Lower lobe of right lung (tissue), 2 donors: ENCODE results near the gene RSPH1. TPM values are rescaled to one million over a fixed set of nuclear protein-coding genes. Genes with fewer than 3 reads are reported as not detected.

Source experiments
- ATAC-seq, 2 donors: fragments of 200-7000 bp; cut with Tn5 transposase; one replicate each; pipeline ENCODE4 v1.9.1; 2020 to 2022; ENCODE audit warnings: mild to moderate bottlenecking in 2 of 2, moderate library complexity in 2 of 2
- DNase-seq: peaks from one replicate; pipeline ENCODE4 v3.0.0-alpha.2; 2020
- H3K27ac ChIP-seq: fragments of 200-600 bp; one replicate; pipeline ENCODE4 v1.8.0; 2022
- H3K27me3 ChIP-seq: fragments of 200-600 bp; one replicate; pipeline ENCODE4 v1.8.0; 2022; ENCODE audit warnings: low read depth
- H3K36me3 ChIP-seq: fragments of 200-600 bp; one replicate; pipeline ENCODE4 v1.8.0; 2022; ENCODE audit warnings: mild to moderate bottlenecking
- H3K4me1 ChIP-seq: fragments of 200-600 bp; one replicate; pipeline ENCODE4 v1.8.0; 2022
- H3K4me3 ChIP-seq: fragments of 200-600 bp; one replicate; pipeline ENCODE4 v1.8.0; 2022; ENCODE audit warnings: mild to moderate bottlenecking
- H3K9me3 ChIP-seq: fragments of 200-600 bp; one replicate; pipeline ENCODE4 v1.8.0; 2022
- intact Hi-C: fragments of 100-400 bp; cut with DNase I; formaldehyde crosslinking; loops from one replicate; pipeline ENCODE4 v1.11.0; 2022
- total RNA-seq: library from RNA; stranded (reverse); fragmentation: NEBNext Ultra II Directional; extraction: Animal tissue kit (Norgen Biotek cat#: 25700); gene quantifications from one replicate; pipeline ENCODE4 v1.2.1, GENCODE V29; 2021
- TF ChIP-seq, protein P1 (sequence below): fragments of 200-600 bp; IDR thresholded peaks from one replicate; pipeline ENCODE4 v1.8.0; 2022; ENCODE audit warnings: antibody characterized with exemption, mild to moderate bottlenecking
- donor health status: DM: no; HTN: yes; CAD: no; lungs with severe emphysema.

RSPH1 gene
- total RNA-seq, 1 donor from 2014 or later: 18.1 TPM

DNA sequence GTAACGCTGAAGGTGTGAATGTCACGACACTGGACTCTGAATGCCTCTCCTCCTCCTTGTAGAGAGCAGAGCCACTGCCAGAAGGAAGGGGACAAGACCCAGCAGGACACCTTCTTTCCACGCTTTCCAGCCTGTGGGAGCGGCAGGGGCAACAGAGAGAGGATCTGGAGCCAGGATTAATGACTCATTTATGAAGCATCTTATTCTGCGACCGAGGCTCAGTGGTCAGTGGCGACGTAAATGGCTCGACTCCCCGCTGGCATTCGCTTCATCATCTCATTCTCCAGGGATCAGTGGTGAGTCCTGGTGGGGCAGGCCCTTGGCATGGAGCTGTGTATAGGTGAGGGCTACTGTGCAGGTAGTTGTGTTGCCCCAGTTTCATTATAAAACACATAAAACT is 22.2 kb upstream of the RSPH1 start:
- TF ChIP-seq, protein P1, sequence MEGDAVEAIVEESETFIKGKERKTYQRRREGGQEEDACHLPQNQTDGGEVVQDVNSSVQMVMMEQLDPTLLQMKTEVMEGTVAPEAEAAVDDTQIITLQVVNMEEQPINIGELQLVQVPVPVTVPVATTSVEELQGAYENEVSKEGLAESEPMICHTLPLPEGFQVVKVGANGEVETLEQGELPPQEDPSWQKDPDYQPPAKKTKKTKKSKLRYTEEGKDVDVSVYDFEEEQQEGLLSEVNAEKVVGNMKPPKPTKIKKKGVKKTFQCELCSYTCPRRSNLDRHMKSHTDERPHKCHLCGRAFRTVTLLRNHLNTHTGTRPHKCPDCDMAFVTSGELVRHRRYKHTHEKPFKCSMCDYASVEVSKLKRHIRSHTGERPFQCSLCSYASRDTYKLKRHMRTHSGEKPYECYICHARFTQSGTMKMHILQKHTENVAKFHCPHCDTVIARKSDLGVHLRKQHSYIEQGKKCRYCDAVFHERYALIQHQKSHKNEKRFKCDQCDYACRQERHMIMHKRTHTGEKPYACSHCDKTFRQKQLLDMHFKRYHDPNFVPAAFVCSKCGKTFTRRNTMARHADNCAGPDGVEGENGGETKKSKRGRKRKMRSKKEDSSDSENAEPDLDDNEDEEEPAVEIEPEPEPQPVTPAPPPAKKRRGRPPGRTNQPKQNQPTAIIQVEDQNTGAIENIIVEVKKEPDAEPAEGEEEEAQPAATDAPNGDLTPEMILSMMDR: no peak
- Histone ChIP-seq H3K27ac (no peak overlapping the region), H3K36me3 (peaks cover 48% of the 10 kb centered on the region), H3K27me3 (no peaks in the 10 kb centered on the region), H3K4me3 (no peak overlapping the region), H3K9me3 (no peaks in the 10 kb centered on the region), H3K4me1 (peaks cover 35% of the 10 kb centered on the region)
- DNase-seq (no peak), ATAC-seq (no peak)
- intact Hi-C loops: no loop called here

DNA sequence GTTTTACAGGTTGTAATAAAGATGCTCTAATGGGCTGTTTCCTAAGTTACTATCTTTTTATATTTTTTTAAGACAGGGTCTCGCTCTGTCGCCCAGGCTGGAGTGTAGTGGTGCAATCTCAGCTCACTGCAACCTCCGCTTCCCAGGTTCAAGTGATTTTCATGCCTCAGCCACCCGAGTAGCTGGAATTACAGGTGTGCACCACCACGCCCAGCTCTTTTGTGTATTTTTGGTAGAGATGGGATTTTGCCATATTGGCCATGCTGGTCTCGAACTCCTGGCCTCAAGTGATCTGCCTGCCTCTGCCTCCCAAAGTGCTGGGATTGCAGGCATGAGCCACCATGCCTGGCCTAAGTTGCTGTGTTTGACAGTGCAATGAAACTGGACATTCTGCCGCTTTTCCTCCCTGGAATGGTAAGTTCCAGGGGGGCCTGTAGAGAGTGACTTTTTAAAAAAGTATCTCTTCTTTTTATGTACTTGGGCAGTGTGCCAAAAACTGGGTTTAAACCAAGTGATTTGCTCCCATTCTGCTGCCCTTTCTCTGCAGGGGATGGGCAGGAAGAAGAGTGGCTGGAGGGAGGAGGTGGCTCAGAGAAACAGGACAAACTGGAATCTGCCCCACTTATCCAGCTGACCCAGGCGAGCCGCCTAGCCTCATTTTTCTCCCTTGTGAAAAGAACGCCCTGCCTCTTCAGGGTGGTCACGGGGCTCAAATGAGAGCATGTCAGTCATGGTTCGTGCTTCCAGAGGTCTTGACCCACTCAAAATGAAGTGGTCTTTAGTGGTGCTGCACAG is 19.9 kb upstream of the RSPH1 start:
- ATAC-seq (peak; percentile 81 to 82), DNase-seq (peak; percentile 82)
- peak overlapping the region; percentile 85 for H3K4me3 ChIP-seq
- peak overlapping the region; percentile 43 for H3K27ac ChIP-seq
- H3K27me3 ChIP-seq: no peaks in the 10 kb centered on the region
- TF ChIP-seq, protein P1: no peak
- H3K4me1 ChIP-seq: peaks cover 34% of the 10 kb centered on the region
- peaks cover 27% of the 10 kb centered on the region for H3K36me3 ChIP-seq
- intact Hi-C loops: no loop called here
- H3K9me3 ChIP-seq: no peaks in the 10 kb centered on the region

DNA sequence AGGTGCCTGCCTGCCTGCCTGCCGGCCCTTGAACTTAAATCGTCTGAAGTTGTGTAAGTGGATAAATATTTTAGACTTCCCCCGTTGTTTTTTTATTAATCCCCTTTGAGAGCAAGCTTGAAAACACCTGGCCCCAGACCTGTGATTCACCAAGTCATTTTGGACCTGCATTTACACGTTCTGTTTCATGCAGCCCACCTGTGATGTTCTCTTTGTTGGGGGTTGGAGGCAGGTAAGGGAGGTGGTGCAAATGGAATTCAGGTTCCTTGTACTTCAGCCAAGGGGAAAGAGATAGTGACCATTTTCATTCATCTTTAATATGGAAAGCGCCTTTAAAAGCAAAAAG is 18.8 kb upstream of the RSPH1 start:
- ATAC-seq: peak in 1 of 2 donors; percentile 1
- peaks cover 23% of the 10 kb centered on the region for H3K36me3 ChIP-seq
- no peak for DNase-seq
- intact Hi-C loops: no loop called here
- TF ChIP-seq, protein P1: no peak
- no peaks in the 10 kb centered on the region for H3K9me3 ChIP-seq
- no peaks in the 10 kb centered on the region for H3K27me3 ChIP-seq
- H3K4me1 ChIP-seq: peaks cover 34% of the 10 kb centered on the region
- H3K27ac ChIP-seq: peak overlapping the region; percentile 88
- H3K4me3 ChIP-seq: peak overlapping the region; percentile 85

DNA sequence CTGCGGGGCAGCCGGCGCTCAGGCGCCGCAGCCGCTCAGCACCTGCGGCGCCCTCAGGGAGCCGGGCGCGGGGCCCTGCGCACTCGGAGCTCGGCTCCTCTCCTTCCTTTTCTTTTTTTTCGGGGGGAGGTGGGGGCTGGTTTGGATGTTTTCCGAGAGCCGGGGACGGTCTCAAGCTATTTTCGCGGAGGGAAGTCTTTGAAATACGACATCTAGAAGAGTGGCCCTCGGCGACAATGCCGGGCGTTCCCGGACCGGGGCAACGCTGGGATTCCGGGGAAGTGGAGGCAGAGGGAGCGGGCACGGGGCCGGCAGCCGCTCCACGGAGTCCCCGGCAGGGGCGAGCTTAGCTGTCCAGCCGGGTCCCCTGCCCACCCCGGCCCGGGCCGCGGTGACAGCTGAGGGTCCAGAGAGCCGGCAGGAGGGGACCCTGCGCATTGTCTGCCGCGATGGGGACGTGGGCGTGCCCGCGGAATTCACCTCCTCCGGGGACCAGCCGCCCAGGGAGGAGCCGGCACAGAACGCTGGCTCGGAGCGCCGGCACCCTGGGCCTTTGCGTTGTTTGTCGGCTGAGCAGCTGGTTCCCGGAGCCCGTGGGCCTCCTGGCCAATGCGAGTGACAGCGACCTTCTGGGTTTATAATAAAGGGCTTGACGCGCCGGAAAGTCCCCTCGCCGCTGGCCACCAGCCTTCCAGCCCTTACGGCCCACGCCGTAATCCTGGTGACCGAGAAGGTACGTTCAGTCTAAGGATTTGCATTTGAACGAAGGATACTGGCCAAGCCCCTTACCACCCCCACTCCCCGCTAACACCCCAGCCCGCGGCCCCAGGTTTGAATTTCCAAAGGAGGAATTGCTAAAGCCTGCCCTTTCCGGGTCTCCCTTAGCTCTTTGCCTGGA is 18.2 kb upstream of the RSPH1 start:
- intact Hi-C loops: no loop called here
- ATAC-seq: peak; percentile 73 to 82
- Histone ChIP-seq H3K36me3 (peaks cover 19% of the 10 kb centered on the region), H3K4me3 (peak overlapping the region; percentile 85), H3K4me1 (peaks cover 34% of the 10 kb centered on the region), H3K27ac (peak overlapping the region; percentile 88), H3K27me3 (no peaks in the 10 kb centered on the region), H3K9me3 (no peaks in the 10 kb centered on the region)
- peak; percentile 75 for DNase-seq
- TF ChIP-seq, protein P1: no peak

DNA sequence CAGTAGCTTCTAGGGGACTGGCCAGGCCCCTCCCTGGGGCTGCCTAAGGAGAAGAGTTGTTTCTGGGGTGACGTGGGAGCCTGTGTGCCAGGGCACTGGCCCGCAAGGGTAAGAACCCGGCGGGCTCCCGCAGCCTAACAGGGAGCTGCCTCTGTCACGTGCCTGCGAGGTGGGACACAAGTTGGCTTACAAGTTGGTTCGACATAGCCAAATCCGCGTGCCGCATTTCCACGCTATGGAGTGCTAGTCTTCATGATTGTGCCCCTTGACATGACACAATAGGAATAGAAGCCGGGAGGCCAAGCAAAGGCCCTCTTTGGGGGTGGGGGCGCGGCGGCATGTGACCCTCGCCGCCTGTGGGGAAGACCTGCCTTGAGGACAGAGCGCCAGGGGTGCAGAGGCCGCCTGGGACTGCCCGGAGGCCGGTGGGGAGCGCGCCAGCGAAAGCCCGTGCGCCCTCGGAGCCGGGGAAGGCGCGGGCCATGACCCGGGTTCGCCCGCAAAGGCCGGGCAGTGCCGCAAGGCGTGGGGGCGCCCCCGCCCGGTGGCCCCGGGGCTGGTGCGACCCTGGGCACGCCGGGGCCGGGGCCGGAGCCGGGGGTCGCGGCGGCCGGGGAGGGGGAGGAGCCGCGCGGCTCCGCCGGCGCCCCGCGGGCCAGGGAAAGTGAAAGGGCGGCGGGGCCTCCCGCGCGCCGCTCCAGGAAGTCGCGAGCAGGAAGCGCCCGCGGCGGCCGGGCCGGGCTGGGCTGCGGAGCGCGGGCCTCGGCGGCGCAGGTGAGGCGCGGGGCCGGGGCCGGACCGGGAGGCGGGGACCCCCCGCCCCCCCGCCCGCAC is 17.3 kb upstream of the RSPH1 start, which contains the start of gene SLC37A1:
SLC37A1 (plus strand) TSS at position 702 of the 834 bp plus-strand sequence. CDS start 4,603 bp downstream, outside the sequence.
- Histone ChIP-seq H3K27me3 (no peaks in the 10 kb centered on the region), H3K27ac (peak within 1 kb of the TSS; percentile 88), H3K4me1 (peaks cover 34% of the 10 kb centered on the region), H3K36me3 (peaks cover 11% of the 10 kb centered on the region), H3K9me3 (no peaks in the 10 kb centered on the region), H3K4me3 (peak within 1 kb of the TSS; percentile 85)
- DNase-seq: peak; percentile 62
- intact Hi-C loops: no loop called here
- TF ChIP-seq, protein P1: no peak
- ATAC-seq: peak; percentile 44 to 46
